Measurements from ENCODE around the gene KANK2. TPM values are rescaled to one million over a fixed set of nuclear protein-coding genes. Genes with fewer than 3 reads are reported as not detected.
"Not testable (repeated sequence)": the region's sequence is repeated elsewhere in the genome, so short reads cannot be mapped to it uniquely, and the experiment has no call there.

Gene KANK2
- polyA plus RNA-seq, 1 of the 3 experiments (the other 2 are of a cell fraction), result 92.4 TPM

GRCh38 chr19:11160440-11160768 is 36.9 kb downstream of the KANK2 start:
- H2AFZ ChIP-seq (ENCODE audit: low read depth); H3K27me3 ChIP-seq (ENCODE audit: insufficient read depth); H4K20me1 ChIP-seq (ENCODE audit: insufficient read depth); H3K27ac ChIP-seq (ENCODE audit: low read depth in 2 of 2, low read length in 1 of 2); H3F3A ChIP-seq (replicated peaks; ENCODE audit: insufficient read depth); H3K79me2 ChIP-seq (ENCODE audit: insufficient read depth); H3K4me2 ChIP-seq; H3K9ac ChIP-seq; CTCF ChIA-PET; H3K9me3 ChIP-seq; POLR2A ChIA-PET; H3K4me3 ChIP-seq (ENCODE audit: low read depth in 2 of 2, low read length in 1 of 2); DNase-seq; H3K4me1 ChIP-seq (ENCODE audit: control insufficient read depth in 1 of 2, insufficient read depth in 2 of 2, low read depth in 1 of 2, low read length in 1 of 2); H3K9me2 ChIP-seq: not testable (repeated sequence)
- 88% methylated on average over 2 of the region's 2 CpGs for WGBS (ENCODE audit: low lambda C conversion rate)
- H3K36me3 ChIP-seq (replicated peaks in 1 of 2; ENCODE audit: control insufficient read depth in 1 of 2, insufficient read depth in 2 of 2, low read length in 1 of 2), result peaks cover 4 to 12% of the 10 kb centered on the region in 2 experiments

- no peak overlapping the region for H3K4me3 ChIP-seq (ENCODE audit: low read depth in 2 of 2, low read length in 1 of 2)
Observed at GRCh38 chr19:11159598-11160439, 37.5 kb downstream of the KANK2 start.

GRCh38 chr19:11155373-11156120 is 41.8 kb downstream of the KANK2 start, which contains the start of gene SPC24:
SPC24 (minus strand) TSS chr19:11155782; CDS start chr19:11155776, 6 bp downstream.
- H3K4me1 ChIP-seq (ENCODE audit: control insufficient read depth in 1 of 2, insufficient read depth in 2 of 2, low read depth in 1 of 2, low read length in 1 of 2), result peaks cover 2 to 6% of the 10 kb centered on the region in 2 experiments; a peak in 2 of 4 replicates
- CTCF ChIA-PET, result interaction anchor here (0.8 to 2.1 kb wide), 6 partner anchors 12 to 327 kb away, joined by 3 to 9 read pairs (median 6); no protein-coding TSS in a partner anchor
- H3K79me2 ChIP-seq (ENCODE audit: insufficient read depth), result peaks cover 50% of the 10 kb centered on the region
- H3F3A ChIP-seq (replicated peaks; ENCODE audit: insufficient read depth), result peaks cover 10% of the 10 kb centered on the region
- H3K27ac ChIP-seq (ENCODE audit: low read depth in 2 of 2, low read length in 1 of 2), result peak within 1 kb of the TSS; percentile 37 to 75
- H3K9ac ChIP-seq, result peak within 1 kb of the TSS; percentile 81
- peak; percentile 100 for DNase-seq
- H3K36me3 ChIP-seq (replicated peaks in 1 of 2; ENCODE audit: control insufficient read depth in 1 of 2, insufficient read depth in 2 of 2, low read length in 1 of 2), result no peaks in the 10 kb centered on the region
- H3K9me2 ChIP-seq, result no peaks in the 10 kb centered on the region
- H3K4me2 ChIP-seq, result peak within 1 kb of the TSS; percentile 91
- peak within 1 kb of the TSS; percentile 80 for H2AFZ ChIP-seq (ENCODE audit: low read depth)
- no peaks in the 10 kb centered on the region for H4K20me1 ChIP-seq (ENCODE audit: insufficient read depth)
- WGBS (ENCODE audit: low lambda C conversion rate), result under 1% methylated on average over 24 of the region's 50 CpGs
- H3K4me3 ChIP-seq (ENCODE audit: low read depth in 2 of 2, low read length in 1 of 2), result peak within 1 kb of the TSS; percentile 70 to 75
- H3K27me3 ChIP-seq (ENCODE audit: insufficient read depth), result no peaks in the 10 kb centered on the region
- POLR2A ChIA-PET, result interaction anchor here (1.1 kb wide), 1 partner anchor 20 kb away, joined by 3 read pairs; no protein-coding TSS in a partner anchor
- no peaks in the 10 kb centered on the region for H3K9me3 ChIP-seq
- no peak for TF ChIP-seq USF1 (IDR thresholded peaks at IDR 0.05; ENCODE audit: borderline replicate concordance, low read depth)
- TF ChIP-seq SIN3A (IDR thresholded peaks at IDR 0.05; ENCODE audit: borderline replicate concordance, low read depth, low read length), result peak; percentile 91
- no peak; the same call in 1 of the 2 replicates for TF ChIP-seq IRF3 (IDR thresholded peaks at IDR 0.05; ENCODE audit: low read depth, low read length)
- TF ChIP-seq REST (IDR thresholded peaks at IDR 0.05; ENCODE audit: low read depth, low read length), result peak; percentile 24; the same call in 1 of the 2 replicates
- TF ChIP-seq PBX3 (IDR thresholded peaks at IDR 0.05), result peak; percentile 100
- TF ChIP-seq FOXJ3 (CRISPR knock-in tag; IDR thresholded peaks at IDR 0.05), result no peak
- no peak for TF ChIP-seq NFIC (IDR thresholded peaks at IDR 0.05; ENCODE audit: borderline replicate concordance)
- TF ChIP-seq RFX5 (IDR thresholded peaks at IDR 0.05; ENCODE audit: low read length), result 0 out of 2 replicates have a peak, but pooled peaks have one; percentile 12
- peak; percentile 88 for TF ChIP-seq YY1 (IDR thresholded peaks at IDR 0.05; ENCODE audit: low read depth)

More at GRCh38 chr19:11159598-11160439, 37.5 kb downstream of the KANK2 start:
- Histone ChIP-seq H3F3A (replicated peaks; ENCODE audit: insufficient read depth) (peaks cover 6% of the 10 kb centered on the region), H3K36me3 (replicated peaks in 1 of 2; ENCODE audit: control insufficient read depth in 1 of 2, insufficient read depth in 2 of 2, low read length in 1 of 2) (peaks cover under 1 to 12% of the 10 kb centered on the region in 2 experiments), H2AFZ (ENCODE audit: low read depth) (no peak overlapping the region), H3K27me3 (ENCODE audit: insufficient read depth) (no peaks in the 10 kb centered on the region), H3K4me2 (no peak overlapping the region), H3K9me2 (no peaks in the 10 kb centered on the region), H4K20me1 (ENCODE audit: insufficient read depth) (no peaks in the 10 kb centered on the region), H3K9me3 (no peaks in the 10 kb centered on the region), H3K4me1 (ENCODE audit: control insufficient read depth in 1 of 2, insufficient read depth in 2 of 2, low read depth in 1 of 2, low read length in 1 of 2) (peaks cover 0 to 2% of the 10 kb centered on the region in 2 experiments; a peak in 2 of 4 replicates), H3K27ac (ENCODE audit: low read depth in 2 of 2, low read length in 1 of 2) (no peak overlapping the region), H3K79me2 (ENCODE audit: insufficient read depth) (peaks cover 7% of the 10 kb centered on the region), H3K9ac (no peak overlapping the region)
- no peak for TF ChIP-seq FOXM1 (IDR thresholded peaks at IDR 0.05; ENCODE audit: low read depth)
- no peak for TF ChIP-seq RFX5 (IDR thresholded peaks at IDR 0.05; ENCODE audit: low read length)
- TF ChIP-seq NRF1 (IDR thresholded peaks at IDR 0.05; ENCODE audit: low read depth, low read length), result no peak
- peak; percentile 40 for DNase-seq
- ChIA-PET CTCF (no interaction called here), POLR2A (no interaction called here)
- WGBS (ENCODE audit: low lambda C conversion rate), result 69% methylated on average over 16 of the region's 16 CpGs

All from SK-N-SH (cell line).